Vagina (tissue), 2 donors: ENCODE results near the gene AGPAT2. TPM values are rescaled to one million over a fixed set of nuclear protein-coding genes. Genes with fewer than 3 reads are reported as not detected.

Source experiments
- DNase-seq, 2 donors: peaks; one replicate each; pipeline ENCODE4 v3.0.0-alpha.2; 2017; ENCODE audit errors: extremely low spot score in 2 of 2
- H3K27ac ChIP-seq: fragments of 200-600 bp; sonication (generic); one replicate; pipeline ENCODE4 v1.5.1; 2019
- H3K27me3 ChIP-seq: fragments of 200-600 bp; sonication (generic); one replicate; pipeline ENCODE4 v1.5.1; 2019
- H3K36me3 ChIP-seq, 2 donors: fragments of 200-600 bp; sonication (generic); one replicate each; pipeline ENCODE4 v1.5.1; 2017 to 2019
- H3K4me1 ChIP-seq: fragments of 200-600 bp; sonication (generic); one replicate; pipeline ENCODE4 v1.5.1; 2019
- H3K4me3 ChIP-seq, 2 donors: fragments of 200-600 bp; sonication (generic); 1 replicate in 1 of 2; 2 replicates in 1 of 2; pipeline ENCODE4 v1.5.1; 2016 to 2019
- H3K9me3 ChIP-seq: fragments of 200-600 bp; sonication (generic); one replicate; pipeline ENCODE4 v1.5.1; 2019
- POLR2A ChIP-seq, 2 donors: fragments of 450-650 bp; IDR thresholded peaks; one replicate each; pipeline ENCODE4 v1.6.1; 2017; ENCODE audit warnings: antibody characterized with exemption in 2 of 2, mild to moderate bottlenecking in 2 of 2, moderate library complexity in 2 of 2
- POLR2AphosphoS5 ChIP-seq, 2 donors: sonication (generic); formaldehyde crosslinking; IDR thresholded peaks; one replicate each; pipeline ENCODE4 v1.9.0; 2017; ENCODE audit warnings: antibody characterized with exemption in 2 of 2, mild to moderate bottlenecking in 2 of 2, low read depth in 1 of 2; ENCODE audit not compliant: insufficient read depth in 1 of 2
- intact Hi-C: fragments of 100-400 bp; cut with DNase I; formaldehyde crosslinking; loops from one replicate; pipeline ENCODE4 v1.15.1; 2023
- total RNA-seq: library from RNA; depleted of rRNA; stranded (reverse); fragments of >200 nt; gene quantifications from one replicate; pipeline ENCODE4 v1.2.3, GENCODE V29; 2016
- TF ChIP-seq, protein P1 (sequence below), 3 experiments: fragments of 450-650 bp in 2 of 3; fragments of 200-600 bp in 1 of 3; sonication (generic) in 1 of 3; IDR thresholded peaks; one replicate each; pipeline ENCODE4 v1.5.1; 2017 to 2019; ENCODE audit warnings: antibody characterized with exemption in 3 of 3, mild to moderate bottlenecking in 2 of 3, moderate library complexity in 2 of 3

Gene AGPAT2
- total RNA-seq, 1 donor from 2014 or later: 87.2 TPM

DNA sequence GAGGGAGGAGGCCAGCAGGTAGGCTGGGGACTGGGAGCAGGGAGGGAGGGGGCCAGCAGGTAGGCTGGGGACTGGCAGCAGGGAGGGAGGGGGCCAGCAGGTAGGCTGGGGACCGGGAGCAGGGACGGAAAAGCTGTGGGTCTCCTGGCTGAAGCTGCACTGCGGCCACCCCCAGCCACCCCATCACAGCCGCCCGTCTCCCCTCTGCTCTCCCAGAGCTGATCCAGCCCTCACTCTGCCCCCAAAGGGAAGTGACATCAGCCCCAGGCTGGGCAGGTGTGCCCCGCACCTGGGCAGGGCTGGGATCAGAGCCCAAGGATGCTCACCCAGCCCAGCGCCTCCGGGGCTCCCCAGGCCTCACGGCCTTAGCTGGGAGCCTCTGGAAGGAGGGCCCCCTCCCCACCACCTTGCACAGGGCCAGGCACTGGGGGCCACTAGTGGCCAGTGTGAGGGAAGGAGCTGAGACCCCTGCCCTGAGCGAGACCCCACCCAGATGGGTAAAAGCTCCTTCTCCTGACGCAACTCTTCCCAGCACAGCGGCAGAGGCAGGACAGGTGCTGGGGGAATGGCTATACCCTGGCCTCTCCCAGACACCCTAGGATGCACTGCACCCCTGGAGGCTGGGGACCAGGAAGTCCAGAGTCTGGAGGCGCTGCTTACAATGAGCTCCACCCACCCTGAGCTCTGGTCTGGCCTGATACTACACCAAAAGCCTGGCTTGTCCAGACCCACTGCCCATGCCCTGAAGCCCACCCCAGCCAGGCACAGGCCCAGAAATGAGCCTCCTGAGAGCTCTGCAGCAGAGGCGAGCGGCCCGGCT is 11.6 kb downstream of the AGPAT2 start:
- no peak overlapping the region for H3K4me3 ChIP-seq
- no peaks in the 10 kb centered on the region for H3K27me3 ChIP-seq
- no peaks in the 10 kb centered on the region for H3K9me3 ChIP-seq
- H3K36me3 ChIP-seq: peaks cover 0 to 7% of the 10 kb centered on the region in 2 donors
- no peak for DNase-seq
- peaks cover 15% of the 10 kb centered on the region for H3K4me1 ChIP-seq
- TF ChIP-seq, protein P1, sequence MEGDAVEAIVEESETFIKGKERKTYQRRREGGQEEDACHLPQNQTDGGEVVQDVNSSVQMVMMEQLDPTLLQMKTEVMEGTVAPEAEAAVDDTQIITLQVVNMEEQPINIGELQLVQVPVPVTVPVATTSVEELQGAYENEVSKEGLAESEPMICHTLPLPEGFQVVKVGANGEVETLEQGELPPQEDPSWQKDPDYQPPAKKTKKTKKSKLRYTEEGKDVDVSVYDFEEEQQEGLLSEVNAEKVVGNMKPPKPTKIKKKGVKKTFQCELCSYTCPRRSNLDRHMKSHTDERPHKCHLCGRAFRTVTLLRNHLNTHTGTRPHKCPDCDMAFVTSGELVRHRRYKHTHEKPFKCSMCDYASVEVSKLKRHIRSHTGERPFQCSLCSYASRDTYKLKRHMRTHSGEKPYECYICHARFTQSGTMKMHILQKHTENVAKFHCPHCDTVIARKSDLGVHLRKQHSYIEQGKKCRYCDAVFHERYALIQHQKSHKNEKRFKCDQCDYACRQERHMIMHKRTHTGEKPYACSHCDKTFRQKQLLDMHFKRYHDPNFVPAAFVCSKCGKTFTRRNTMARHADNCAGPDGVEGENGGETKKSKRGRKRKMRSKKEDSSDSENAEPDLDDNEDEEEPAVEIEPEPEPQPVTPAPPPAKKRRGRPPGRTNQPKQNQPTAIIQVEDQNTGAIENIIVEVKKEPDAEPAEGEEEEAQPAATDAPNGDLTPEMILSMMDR (IDR thresholded peaks at IDR 0.05): no peak
- no peak for TF ChIP-seq POLR2AphosphoS5 (IDR thresholded peaks at IDR 0.05; ENCODE audit: insufficient read depth in 1 of 2, low read depth in 1 of 2)
- no peak for TF ChIP-seq POLR2A (IDR thresholded peaks at IDR 0.05)
- intact Hi-C loops: no loop called here
- no peak overlapping the region for H3K27ac ChIP-seq

DNA sequence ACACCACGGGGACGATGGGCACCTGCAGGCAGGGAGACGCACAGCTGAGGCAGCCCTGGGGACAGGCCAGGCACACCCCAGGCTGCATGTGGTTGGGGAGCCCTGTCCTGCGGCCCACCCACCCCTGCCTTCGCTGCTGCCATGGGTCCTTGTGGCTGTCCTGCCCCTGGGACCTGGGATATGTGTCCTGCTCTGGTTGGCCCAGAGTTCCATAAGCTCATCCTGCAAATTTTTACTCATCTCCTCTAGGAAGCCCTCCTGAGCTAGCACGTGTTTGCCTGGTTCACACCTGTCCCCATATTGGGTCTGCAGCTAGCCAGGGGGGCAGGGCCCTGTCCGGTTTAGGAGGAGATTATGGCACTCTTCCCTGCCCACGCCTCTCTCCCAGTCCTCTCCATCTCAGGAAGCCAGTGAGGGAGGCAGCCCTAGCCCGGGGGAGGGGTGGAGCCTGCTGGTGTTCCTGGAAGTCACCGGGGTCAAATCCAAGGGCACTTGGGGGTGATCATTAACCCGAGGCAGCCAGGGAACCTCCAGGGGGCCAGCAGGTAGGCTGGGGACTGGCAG is 12.4 kb downstream of the AGPAT2 start:
- H3K4me3 ChIP-seq: no peak overlapping the region
- TF ChIP-seq POLR2A (IDR thresholded peaks at IDR 0.05) (no peak), POLR2AphosphoS5 (IDR thresholded peaks at IDR 0.05; ENCODE audit: insufficient read depth in 1 of 2, low read depth in 1 of 2) (no peak)
- TF ChIP-seq, protein P1 (IDR thresholded peaks at IDR 0.05): no peak
- no peaks in the 10 kb centered on the region for H3K9me3 ChIP-seq
- intact Hi-C loops: no loop called here
- H3K27me3 ChIP-seq: no peaks in the 10 kb centered on the region
- peaks cover 15% of the 10 kb centered on the region for H3K4me1 ChIP-seq
- no peak for DNase-seq
- H3K36me3 ChIP-seq: peaks cover 0 to 7% of the 10 kb centered on the region in 2 donors
- H3K27ac ChIP-seq: no peak overlapping the region

DNA sequence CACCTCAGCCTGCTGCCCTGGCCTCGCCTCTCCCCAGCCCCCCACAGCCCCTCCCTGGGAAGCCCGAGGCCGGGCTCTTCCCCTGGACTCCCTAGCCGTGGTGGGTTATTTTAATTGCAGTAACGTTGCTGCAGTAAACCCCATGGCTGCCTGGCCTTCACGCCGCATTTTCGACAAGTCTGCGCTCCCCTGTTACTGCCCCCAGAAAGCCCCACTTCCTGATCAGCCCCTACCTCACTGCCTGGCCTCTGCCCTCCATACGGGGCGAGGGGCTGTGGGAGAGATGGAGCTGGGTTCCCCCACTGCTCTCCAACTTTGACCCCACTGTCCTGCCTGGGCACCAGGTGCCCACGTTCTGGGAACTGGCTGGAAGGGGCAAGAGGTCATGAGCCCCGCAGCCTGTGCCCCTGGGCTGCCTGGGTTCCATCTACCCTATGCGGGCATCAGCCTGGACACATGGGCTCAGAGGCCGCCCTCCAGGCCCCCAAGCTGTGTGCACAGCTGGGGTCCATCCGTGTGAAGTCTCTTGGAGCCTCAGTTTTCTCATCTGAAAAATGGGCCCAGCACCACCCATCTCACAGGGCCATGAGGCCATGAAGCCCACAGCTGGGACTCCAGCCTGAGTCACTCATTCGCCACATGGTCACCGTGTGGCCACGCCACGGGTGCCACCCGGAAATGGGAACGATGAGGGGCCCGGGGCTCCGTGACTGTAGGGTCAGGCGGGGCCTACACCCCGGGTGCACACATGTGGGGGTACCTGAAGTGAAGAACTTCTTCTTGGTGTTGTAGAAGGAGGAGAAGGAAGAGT is 13.1 kb downstream of the AGPAT2 start:
- no peak for DNase-seq
- intact Hi-C loops: no loop called here
- Histone ChIP-seq H3K4me1 (peaks cover 10% of the 10 kb centered on the region), H3K9me3 (no peaks in the 10 kb centered on the region), H3K27me3 (no peaks in the 10 kb centered on the region), H3K36me3 (peaks cover 0 to 7% of the 10 kb centered on the region in 2 donors), H3K27ac (no peak overlapping the region), H3K4me3 (no peak overlapping the region)
- TF ChIP-seq, protein P1 (IDR thresholded peaks at IDR 0.05): no peak
- no peak for TF ChIP-seq POLR2A (IDR thresholded peaks at IDR 0.05)
- TF ChIP-seq POLR2AphosphoS5 (IDR thresholded peaks at IDR 0.05; ENCODE audit: insufficient read depth in 1 of 2, low read depth in 1 of 2): no peak

DNA sequence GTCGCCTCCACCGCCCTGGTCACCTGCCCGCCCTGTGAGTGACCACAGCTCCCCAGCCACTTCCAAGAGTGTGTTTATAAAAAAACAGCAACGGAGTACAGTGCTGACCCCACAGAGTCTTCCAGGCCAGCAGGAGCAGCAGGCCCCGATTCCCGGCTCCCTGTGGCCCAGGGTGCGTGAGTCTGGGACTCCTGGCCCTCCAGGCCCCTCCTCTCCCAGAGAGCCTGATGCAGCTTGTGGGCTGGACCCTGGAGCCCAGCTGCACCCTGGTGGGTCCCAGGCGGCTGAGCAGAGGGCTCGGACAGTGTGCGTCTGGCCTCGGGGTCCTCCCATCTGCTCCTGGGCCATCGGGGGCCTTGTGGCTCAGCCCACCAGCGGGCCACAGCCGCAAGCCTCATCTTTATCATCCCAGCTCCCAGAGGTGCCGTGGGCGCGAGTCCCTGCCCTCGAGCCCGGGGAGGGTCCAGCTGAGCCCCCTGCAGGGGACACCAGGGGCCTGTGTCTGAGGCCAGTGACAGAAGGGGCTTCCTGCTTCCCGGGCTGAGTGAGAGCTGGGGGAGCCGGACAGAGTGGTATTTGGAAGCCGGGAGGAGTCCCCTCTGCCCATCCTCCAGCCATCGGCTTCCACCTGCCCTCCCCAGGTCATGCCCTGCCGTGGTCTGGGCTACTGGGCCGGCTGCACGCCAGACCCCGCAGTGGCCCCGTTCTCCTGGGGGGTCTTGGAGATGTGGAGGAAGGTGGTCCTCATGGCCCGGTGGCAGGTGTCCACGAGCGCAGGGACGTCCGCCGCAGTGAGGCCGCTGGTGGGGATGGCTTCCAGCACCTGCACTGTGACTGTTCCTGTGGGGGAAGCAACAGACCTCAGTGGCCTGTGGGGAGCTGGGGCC is 13.9 kb downstream of the AGPAT2 start:
- Histone ChIP-seq H3K27me3 (no peaks in the 10 kb centered on the region), H3K36me3 (peaks cover 0 to 7% of the 10 kb centered on the region in 2 donors), H3K9me3 (no peaks in the 10 kb centered on the region), H3K27ac (no peak overlapping the region), H3K4me1 (peaks cover 3% of the 10 kb centered on the region), H3K4me3 (no peak overlapping the region)
- intact Hi-C loops: no loop called here
- no peak for DNase-seq
- peak in 1 of 2 donors; percentile 9 for TF ChIP-seq POLR2AphosphoS5 (IDR thresholded peaks at IDR 0.05; ENCODE audit: insufficient read depth in 1 of 2, low read depth in 1 of 2)
- TF ChIP-seq, protein P1 (IDR thresholded peaks at IDR 0.05): no peak
- TF ChIP-seq POLR2A (IDR thresholded peaks at IDR 0.05): no peak
